SIG-M5 (cell line): ENCODE measurements around the gene SULT1B1.

Experiments
- DNase-seq: peaks from one replicate; lab custom pipeline; 2025; lab: John Stamatoyannopoulos, UW

Gene SULT1B1

DNA sequence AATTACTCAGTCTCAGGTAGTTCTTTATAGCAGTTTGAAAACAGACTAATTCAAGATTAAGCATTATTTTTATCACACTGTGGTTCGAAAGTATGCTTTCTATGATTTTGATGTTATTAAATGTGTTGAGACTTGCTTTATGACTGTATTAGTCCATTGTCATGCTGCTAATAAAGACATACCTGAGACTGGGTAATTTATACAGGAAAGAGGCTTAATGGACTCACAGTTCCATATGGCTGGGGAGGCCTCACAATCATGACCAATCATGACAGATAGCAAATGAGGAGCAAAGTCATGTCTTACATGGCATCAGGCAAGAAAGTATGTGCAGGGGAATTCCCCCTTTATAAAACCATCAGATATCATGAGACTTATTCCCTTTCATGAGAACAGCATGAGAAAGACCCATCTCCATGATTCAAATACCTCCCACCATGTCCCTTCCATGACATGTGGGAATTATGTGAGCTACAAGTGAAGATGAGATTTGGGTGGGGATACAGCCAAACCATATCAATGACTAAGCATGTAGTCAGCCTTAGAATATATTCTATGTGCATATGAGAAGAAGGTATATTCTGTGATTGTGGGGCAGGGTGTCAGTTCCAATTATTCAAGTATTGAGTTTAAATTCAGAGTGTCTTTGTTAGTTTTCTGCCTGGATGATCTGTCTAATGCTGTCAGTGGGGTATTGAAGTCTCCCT lies 62.7 kb downstream of the SULT1B1 start:
- DNase-seq: no peak

DNA sequence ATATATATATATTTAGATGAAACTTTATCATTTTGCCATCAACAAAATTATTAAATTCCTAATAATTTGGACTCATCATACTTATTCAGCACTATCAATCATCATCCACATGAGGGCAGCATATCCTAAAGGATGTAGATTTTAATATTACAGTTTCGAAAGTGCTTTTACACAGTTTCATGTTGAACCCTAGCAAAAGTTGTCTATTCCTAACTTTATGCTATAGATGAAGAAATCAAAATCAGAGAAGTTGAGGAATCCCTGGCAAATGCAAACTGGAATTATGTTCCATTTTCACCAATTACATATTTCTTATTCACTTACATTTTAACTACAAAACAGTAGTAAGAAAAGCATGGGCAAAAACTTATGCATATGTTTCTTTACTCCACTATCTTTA lies 70.8 kb downstream of the SULT1B1 start:
- no peak for DNase-seq

DNA sequence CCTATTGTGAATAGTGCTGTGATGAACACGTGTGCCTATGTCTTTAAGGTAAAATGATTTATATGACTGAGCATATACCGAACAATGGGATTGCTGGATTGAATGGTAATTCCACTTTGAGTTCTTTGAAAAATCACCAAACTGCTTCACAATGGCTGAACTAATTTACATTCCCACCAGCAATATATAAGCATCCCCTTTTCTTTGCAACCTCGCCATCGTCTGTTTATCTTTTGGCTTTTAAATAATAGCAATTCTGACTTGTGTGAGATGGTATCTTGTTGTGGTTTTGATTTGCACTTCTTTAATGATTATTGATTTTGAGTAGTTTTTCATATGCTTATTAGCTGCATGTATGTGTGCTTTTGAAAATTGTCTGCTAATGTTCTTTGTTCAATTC lies 75.6 kb downstream of the SULT1B1 start:
- no peak for DNase-seq
